Measurements from ENCODE around the gene INPP5A.

DNA sequence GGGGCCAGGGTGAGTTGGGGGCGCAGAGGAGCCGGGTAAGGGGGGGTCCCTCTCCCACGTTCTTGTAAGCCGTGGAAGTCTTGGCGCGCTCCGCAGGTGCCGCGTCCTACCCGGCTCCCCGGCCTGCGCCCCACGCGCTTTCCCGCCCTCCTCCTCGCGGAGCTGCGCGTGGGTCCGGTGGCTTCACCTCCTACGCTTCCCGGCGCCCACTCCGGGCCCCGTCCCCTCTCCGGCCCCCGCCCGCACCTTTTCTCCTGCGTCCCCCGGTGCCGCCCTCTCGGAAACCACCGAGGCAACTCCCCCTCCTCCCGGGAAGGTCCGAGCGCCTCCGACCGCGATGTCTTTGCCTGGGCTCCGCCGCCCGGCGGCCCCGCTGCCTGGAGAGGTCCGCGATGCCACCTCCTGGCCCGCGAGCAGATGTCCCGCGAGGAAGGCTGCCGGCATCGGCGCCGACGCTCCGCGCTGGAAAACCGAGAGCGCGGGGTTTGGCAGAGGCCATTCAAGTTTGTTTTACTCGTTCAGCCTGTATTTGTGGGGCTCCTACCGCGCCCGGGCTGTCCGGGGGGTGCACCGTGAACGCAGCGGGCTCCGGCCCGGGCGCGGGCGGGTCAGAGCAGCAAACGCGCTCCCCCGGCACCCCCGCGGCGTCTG, 250.7 kb downstream of the INPP5A start:
- TF ChIP-seq NFRKB (IDR thresholded peaks at IDR 0.05; ENCODE audit: low read depth) (no peak), ZNF3 (CRISPR knock-in tag; IDR thresholded peaks at IDR 0.05) (no peak), NR3C1 (CRISPR knock-in tag; IDR thresholded peaks at IDR 0.05) (no peak), ZNF507 (tag; conservative IDR thresholded peaks at IDR 0.05) (no peak), SMAD3 (CRISPR knock-in tag; conservative IDR thresholded peaks at IDR 0.05) (no peak)
- TF ChIP-seq, protein P1, sequence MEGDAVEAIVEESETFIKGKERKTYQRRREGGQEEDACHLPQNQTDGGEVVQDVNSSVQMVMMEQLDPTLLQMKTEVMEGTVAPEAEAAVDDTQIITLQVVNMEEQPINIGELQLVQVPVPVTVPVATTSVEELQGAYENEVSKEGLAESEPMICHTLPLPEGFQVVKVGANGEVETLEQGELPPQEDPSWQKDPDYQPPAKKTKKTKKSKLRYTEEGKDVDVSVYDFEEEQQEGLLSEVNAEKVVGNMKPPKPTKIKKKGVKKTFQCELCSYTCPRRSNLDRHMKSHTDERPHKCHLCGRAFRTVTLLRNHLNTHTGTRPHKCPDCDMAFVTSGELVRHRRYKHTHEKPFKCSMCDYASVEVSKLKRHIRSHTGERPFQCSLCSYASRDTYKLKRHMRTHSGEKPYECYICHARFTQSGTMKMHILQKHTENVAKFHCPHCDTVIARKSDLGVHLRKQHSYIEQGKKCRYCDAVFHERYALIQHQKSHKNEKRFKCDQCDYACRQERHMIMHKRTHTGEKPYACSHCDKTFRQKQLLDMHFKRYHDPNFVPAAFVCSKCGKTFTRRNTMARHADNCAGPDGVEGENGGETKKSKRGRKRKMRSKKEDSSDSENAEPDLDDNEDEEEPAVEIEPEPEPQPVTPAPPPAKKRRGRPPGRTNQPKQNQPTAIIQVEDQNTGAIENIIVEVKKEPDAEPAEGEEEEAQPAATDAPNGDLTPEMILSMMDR (IDR thresholded peaks at IDR 0.05 in 2 of 3, conservative IDR thresholded peaks at IDR 0.05 in 1 of 3; ENCODE audit: insufficient read depth in 2 of 3, low read depth in 1 of 3, low read length in 3 of 3) = no peak
- TF ChIP-seq, protein P2, sequence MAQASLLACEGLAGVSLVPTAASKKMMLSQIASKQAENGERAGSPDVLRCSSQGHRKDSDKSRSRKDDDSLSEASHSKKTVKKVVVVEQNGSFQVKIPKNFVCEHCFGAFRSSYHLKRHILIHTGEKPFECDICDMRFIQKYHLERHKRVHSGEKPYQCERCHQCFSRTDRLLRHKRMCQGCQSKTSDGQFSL (CRISPR knock-in tag; IDR thresholded peaks at IDR 0.05) = no peak
- TF ChIP-seq, protein P2 (tag; IDR thresholded peaks at IDR 0.05) = no peak

Measured in K562 (cell line).